Mononuclear cell (primary cell): ENCODE measurements around the gene PPFIA1. TPM values are rescaled to one million over a fixed set of nuclear protein-coding genes. Genes with fewer than 3 reads are reported as not detected.
"Not testable (repeated sequence)": the region's sequence is repeated elsewhere in the genome, so short reads cannot be mapped to it uniquely, and the experiment has no call there.

Experiments
- H3K27me3 ChIP-seq: 2 replicates; pipeline ENCODE4 v1.6.0; 2011; ENCODE audit warnings: low read length, control low read depth; ENCODE audit not compliant: insufficient read depth
- H3K4me1 ChIP-seq: 2 replicates; pipeline ENCODE4 v1.5.1; 2011; ENCODE audit warnings: mild to moderate bottlenecking, low read length, control low read depth; ENCODE audit not compliant: insufficient read depth
- H3K4me3 ChIP-seq: 2 replicates; pipeline ENCODE4 v1.5.1; 2011; ENCODE audit warnings: mild to moderate bottlenecking, low read length, moderate library complexity
- H3K9me3 ChIP-seq: 2 replicates; pipeline ENCODE4 v1.5.1; 2011; ENCODE audit warnings: low read depth, mild to moderate bottlenecking, control low read depth, low read length
- total RNA-seq: library from RNA; depleted of rRNA; stranded (reverse); fragments of >200 nt; gene quantifications from one replicate; pipeline ENCODE4 v1.2.3, GENCODE V29; 2012

PPFIA1 gene
- total RNA-seq, 1 donor: 31.4 TPM

DNA sequence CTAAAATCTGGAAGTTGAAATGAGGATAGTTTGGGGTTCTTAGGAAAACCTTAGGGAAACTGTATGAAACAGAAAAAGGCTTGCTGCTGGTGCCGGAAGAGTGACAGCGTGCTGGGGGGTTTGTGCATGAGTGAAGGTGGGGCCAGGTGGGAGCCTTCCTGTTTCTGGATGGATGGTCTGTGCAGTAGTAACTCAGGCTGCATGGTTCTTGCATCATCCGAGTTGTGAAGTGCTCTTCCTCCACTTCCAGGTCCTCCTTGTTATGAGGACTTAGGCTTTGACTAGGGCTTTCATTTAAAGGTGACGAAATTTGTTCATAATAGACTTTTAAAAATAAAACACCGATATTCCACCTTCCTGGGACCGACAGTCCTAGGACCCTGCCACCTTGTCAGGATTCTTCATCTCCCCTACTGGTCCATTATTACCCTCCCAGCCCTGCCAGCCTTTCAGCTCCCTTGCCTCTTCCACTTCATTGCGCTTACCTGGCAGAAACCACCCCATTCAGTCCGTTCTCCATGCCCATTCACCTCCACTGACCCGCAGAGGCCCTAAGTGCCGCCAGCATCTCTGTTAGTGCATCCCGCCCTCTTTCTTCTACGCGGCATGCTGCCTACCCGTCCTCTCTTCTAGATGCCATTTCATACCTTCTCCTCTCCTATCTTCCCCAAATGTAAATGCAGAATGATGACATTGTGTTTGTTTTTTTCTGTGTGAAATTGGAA lies 47.3 kb downstream of the PPFIA1 start:
- H3K9me3 ChIP-seq: no peaks in the 10 kb centered on the region
- peaks cover 51% of the 10 kb centered on the region for H3K4me1 ChIP-seq
- H3K27me3 ChIP-seq: no peaks in the 10 kb centered on the region
- H3K4me3 ChIP-seq: no peak overlapping the region

DNA sequence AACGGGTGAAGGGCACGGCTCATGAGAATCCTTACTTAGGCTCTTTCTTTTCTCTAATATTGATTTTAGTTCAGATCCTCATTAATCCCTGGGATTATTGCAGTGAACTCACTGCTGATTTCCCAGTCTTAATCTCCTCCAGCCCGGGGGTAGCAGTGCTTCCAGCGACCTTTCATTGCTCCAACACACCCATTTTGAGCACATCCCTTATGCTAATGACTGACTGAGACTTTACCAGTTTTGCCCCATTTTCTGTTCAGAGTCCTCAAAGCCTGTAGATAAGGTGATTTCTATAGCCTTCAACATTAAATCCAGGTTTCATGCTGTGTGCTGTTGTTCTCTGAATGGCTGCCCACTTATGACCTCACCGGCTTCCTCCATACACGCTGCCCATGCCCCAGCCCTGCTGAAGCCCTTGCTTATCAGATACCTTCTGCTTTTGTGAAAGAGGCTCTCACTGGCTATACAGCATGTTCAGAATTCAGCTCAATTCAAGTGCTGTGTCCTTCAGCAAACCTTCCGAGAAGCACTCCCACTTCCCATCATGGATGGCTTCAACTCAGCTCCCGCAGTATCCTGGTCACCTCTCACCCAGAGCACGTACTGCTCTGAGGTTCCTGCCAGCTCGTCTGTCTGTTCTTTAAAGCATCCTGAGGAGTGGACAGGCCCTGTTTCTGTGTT lies 49.0 kb downstream of the PPFIA1 start:
- Histone ChIP-seq H3K9me3 (no peaks in the 10 kb centered on the region), H3K4me3 (no peak overlapping the region), H3K4me1 (peaks cover 54% of the 10 kb centered on the region), H3K27me3 (no peaks in the 10 kb centered on the region)

DNA sequence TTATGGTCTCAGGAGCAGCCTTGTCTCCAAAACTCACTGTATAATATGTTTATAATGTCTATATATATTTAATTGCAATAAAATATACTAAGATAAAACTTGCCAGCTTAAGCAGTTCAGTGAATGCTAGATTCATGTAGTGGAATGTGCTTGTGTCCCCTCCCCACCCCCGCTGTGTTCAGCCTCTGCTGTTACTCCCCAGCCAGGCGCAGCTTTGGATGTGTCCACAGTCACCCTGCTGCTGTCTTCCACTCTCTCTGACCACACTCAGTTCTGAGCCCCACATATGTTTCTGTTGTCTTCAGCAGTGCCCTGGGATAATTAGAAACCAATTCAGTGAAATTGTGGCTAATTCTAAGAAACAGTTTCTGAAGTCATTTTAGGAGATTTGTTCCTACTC lies 52.2 kb downstream of the PPFIA1 start:
- peaks cover 50% of the 10 kb centered on the region for H3K4me1 ChIP-seq

DNA sequence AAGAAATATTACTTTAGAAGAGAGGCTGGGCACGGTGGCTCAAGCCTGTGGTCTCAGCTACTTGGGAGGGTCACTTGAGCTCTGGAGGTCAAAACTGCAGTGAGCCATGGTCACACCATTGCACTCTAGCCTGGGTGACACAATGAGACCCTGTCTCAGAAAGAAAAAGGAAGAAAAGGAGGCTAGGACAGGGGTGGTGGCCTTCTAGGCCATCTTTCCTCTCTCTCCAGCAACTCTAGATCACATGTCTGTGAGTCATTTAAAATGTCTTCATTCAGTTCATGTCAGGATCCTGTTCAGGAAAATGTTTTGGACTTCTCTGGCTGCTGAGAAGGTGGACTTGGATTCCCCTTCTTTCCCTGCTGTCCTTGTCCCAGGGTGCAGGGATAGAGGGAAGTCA lies 53.3 kb downstream of the PPFIA1 start:
- no peaks in the 10 kb centered on the region for H3K9me3 ChIP-seq
- H3K4me1 ChIP-seq: peaks cover 51% of the 10 kb centered on the region
- no peaks in the 10 kb centered on the region for H3K27me3 ChIP-seq
- H3K4me3 ChIP-seq: no peak overlapping the region

More for the DNA sequence above, 52.2 kb downstream of the PPFIA1 start:
- Histone ChIP-seq H3K9me3 (no peaks in the 10 kb centered on the region), H3K4me3 (no peak overlapping the region), H3K27me3 (no peaks in the 10 kb centered on the region)

DNA sequence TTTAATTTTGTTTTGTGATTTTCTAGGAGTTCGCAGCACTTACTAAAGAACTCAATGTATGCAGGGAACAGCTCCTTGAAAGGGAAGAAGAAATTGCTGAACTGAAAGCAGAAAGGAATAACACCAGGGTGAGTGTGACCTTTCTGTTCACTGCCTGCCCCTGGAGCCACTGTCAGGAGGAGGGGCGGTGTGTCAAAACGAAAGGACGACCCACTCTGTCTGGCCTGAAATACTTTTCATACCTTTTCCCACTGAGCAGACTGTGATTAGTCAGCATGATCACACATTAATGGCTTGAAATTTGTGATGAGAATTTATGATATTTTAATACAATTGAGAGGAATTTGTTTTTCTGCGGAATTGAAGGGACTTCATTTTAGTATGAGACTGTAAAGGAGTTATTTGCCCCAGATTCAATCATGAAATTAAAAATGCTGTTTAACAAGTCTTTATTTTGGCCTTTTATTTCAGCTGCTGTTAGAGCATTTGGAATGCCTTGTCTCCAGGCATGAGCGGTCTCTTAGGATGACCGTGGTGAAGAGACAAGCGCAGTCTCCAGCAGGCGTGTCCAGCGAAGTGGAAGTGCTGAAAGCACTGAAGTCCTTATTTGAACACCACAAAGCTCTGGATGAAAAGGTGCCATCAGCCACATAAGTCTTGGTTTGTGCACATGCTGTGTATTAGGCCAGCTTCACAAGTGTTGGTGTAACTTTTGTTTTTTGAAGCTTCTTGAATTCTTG lies 54.1 kb downstream of the PPFIA1 start:
- Histone ChIP-seq H3K9me3 (no peaks in the 10 kb centered on the region), H3K27me3 (no peaks in the 10 kb centered on the region), H3K4me3 (no peak overlapping the region), H3K4me1 (peaks cover 52% of the 10 kb centered on the region)

DNA sequence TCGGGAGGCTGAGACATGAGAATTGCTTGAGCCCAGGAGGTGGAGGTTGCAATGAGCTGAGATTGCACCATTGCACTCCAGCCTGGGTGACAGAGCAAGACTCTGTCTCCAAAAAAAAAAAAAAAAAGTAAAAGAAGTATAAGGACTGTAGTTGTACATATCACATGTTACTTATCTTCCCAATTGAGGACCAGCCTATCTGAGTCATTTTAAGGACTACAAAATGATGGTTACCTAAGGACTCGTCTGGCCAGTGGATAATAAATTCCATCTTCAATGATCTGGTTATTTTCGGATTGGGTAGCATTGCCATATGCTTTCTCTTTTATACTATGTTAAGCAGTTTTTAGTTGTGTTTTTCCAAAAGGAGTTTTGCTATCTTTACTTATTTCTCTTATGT lies 55.3 kb downstream of the PPFIA1 start:
- peaks cover 52% of the 10 kb centered on the region for H3K4me1 ChIP-seq
- no peaks in the 10 kb centered on the region for H3K9me3 ChIP-seq
- no peak overlapping the region for H3K4me3 ChIP-seq
- no peaks in the 10 kb centered on the region for H3K27me3 ChIP-seq

DNA sequence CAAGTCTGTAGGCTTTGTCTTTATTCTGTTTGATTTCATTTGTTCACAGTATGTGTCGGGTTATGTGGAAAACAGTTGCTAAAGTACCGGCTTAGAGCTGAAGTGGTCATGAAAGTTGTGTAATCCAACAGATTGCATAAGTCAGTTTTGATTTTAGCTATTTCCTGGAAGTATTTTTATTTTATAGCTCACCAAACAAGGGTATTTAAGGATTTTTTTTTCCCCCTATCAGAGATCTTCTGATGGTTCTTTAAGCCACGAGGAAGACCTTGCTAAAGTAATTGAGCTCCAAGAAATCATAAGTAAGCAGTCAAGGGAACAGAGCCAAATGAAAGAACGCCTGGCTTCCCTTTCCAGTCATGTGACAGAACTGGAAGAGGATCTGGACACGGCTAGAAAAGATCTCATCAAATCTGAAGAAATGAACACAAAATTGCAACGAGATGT lies 55.9 kb downstream of the PPFIA1 start:
- no peak overlapping the region for H3K4me3 ChIP-seq
- H3K27me3 ChIP-seq: no peaks in the 10 kb centered on the region
- no peaks in the 10 kb centered on the region for H3K9me3 ChIP-seq
- peaks cover 52% of the 10 kb centered on the region for H3K4me1 ChIP-seq

DNA sequence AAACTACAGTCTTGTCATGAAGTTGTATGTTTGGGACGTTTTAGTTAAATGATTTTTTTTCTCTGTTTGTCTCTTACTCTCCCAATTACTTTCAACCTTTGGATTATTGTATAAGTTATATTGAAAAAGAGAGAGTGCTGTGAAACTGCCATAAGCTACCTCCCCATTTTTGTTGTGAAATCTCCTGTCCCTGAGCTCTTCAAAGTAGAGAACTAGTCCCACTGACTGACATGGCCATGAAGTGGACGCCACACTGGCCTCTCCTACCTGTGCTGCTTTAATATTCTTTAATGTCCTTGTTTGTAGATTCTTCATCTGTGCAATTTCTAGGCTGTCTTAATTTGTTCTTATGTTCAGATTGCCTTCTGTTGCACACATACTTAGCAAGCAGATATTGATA lies 56.3 kb downstream of the PPFIA1 start:
- Histone ChIP-seq H3K4me3 (no peak overlapping the region), H3K9me3 (no peaks in the 10 kb centered on the region), H3K4me1 (peaks cover 52% of the 10 kb centered on the region), H3K27me3 (no peaks in the 10 kb centered on the region)

DNA sequence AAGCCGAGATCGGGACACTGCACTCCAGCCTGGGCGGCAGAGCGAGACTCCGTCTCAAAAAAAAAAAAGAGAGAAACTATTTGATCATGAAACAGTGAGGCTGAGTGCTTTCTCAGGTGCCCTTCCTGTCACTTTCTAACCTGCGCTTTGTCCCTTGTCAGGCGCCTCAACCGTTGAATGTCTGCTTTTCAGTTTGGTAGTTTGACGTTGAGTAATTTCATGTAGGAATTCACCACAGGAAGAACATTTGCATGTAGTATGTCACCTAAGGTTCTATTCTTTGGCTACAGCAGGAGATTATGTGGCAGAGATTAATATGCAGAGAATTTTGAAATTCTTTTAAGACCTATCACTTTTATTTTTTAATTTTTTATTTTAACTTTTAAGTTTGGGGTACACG lies 57.2 kb downstream of the PPFIA1 start:
- H3K4me1 ChIP-seq: peaks cover 52% of the 10 kb centered on the region

DNA sequence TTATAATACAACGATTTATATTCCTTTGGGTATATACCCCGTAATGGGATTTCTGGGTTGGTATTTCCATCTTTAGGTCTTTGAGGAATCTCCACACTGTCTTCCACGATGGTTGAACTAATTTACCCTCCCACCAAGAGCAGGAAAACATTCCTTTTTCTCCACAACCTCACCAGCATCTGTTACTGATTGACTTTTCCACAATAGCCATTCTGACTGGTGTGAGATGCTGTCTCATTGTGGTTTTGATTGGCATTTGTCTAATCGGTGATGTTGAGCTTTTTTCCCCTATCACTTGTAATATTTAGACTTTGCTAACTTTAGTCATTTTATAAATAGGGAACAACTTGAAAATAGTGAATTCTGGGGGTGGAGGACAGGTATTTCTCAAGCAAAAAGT lies 58.1 kb downstream of the PPFIA1 start:
- Histone ChIP-seq H3K4me3 (no peak overlapping the region), H3K27me3 (no peaks in the 10 kb centered on the region), H3K4me1 (peaks cover 44% of the 10 kb centered on the region), H3K9me3 (no peaks in the 10 kb centered on the region)

More for the DNA sequence above, 57.2 kb downstream of the PPFIA1 start:
- Histone ChIP-seq H3K9me3 (no peaks in the 10 kb centered on the region), H3K4me3 (no peak overlapping the region), H3K27me3 (no peaks in the 10 kb centered on the region)

DNA sequence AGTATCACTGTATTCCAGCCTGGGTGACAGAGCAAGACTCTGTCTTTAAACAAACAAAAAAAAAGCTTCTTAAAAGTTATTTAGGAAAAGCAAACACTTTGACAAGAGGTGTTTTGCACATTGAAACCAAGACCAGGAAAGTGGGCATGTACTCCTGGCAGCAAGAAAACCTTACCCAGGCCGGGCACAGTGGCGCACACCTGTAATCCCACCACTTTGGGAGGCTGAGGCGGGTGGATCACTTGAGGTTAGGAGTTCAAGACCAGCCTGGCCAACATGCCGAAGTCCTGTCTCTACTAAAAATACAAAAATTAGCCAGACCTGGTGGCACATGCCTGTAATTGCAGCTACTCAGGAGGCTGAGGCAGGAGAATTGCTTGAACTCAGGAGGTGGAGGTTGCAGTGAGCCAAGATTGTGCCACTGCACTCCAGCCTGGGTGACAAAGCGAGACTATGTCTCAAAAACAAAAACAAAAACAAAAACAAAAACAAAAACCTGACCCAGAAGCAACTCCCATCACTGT lies 60.9 kb downstream of the PPFIA1 start:
- not testable (repeated sequence) for H3K27me3 ChIP-seq, H3K9me3 ChIP-seq, H3K4me3 ChIP-seq
- H3K4me1 ChIP-seq: peaks cover 21% of the 10 kb centered on the region

DNA sequence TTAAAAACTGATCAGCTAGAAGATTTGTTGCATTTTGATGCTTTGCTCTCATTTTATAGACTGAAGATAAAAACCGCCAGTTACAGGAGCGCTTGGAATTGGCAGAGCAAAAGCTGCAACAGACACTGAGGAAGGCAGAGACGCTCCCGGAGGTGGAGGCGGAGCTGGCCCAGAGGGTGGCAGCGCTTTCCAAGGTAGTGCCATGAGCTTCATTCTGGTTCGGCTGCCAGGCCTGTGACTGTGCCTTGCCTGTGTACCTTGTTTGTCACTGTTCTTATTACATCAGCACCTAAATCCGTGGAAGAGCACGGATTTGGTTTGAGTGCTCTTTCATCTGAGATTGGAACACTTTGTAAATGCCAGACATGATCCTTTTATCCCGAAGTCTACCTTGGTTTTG lies 61.4 kb downstream of the PPFIA1 start:
- Histone ChIP-seq H3K27me3 (no peaks in the 10 kb centered on the region), H3K4me3 (no peak overlapping the region), H3K4me1 (peaks cover 20% of the 10 kb centered on the region), H3K9me3 (no peaks in the 10 kb centered on the region)

DNA sequence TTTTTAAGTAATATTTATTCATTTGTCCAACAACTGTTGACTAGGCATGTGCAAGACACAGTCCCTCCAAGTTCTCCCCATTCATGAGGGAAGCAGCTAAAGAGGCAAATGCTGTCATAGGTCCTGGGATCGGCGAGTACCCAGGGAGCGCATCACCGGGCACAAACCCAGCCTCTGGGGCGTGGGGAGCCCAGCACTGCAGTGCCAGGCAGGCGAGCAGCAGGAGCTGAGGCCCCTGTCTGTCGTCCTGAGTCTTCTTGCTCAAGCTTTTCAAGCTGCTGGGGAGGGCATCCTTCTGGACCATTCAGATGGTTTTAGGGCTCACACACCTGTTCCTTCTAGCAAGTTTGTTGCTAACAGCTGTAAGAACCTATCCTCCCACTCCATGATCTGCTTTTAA lies 62.1 kb downstream of the PPFIA1 start:
- no peaks in the 10 kb centered on the region for H3K9me3 ChIP-seq
- H3K4me1 ChIP-seq: peaks cover 13% of the 10 kb centered on the region
- no peaks in the 10 kb centered on the region for H3K27me3 ChIP-seq

DNA sequence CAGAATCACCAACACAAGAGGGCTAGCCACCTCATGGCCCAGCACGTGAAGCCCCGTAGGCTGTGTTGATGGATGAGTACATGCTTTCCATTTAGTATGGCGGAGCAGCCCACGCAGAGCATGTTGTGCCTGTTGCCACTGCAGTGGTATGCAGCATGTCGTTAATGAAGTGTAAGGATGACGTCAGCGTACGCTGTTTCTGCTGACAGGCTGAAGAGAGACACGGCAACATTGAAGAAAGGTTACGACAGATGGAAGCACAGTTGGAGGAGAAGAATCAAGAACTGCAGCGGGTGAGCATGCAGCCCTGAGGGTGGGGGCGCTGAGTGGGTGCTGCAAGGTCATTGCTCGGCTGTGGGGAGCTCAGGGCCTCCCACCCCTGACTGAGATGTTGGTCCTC lies 62.8 kb downstream of the PPFIA1 start:
- no peak overlapping the region for H3K4me3 ChIP-seq
- H3K27me3 ChIP-seq: no peaks in the 10 kb centered on the region
- H3K4me1 ChIP-seq: peaks cover 7% of the 10 kb centered on the region
- H3K9me3 ChIP-seq: no peaks in the 10 kb centered on the region

More for the DNA sequence above, 62.1 kb downstream of the PPFIA1 start:
- H3K4me3 ChIP-seq: no peak overlapping the region

DNA sequence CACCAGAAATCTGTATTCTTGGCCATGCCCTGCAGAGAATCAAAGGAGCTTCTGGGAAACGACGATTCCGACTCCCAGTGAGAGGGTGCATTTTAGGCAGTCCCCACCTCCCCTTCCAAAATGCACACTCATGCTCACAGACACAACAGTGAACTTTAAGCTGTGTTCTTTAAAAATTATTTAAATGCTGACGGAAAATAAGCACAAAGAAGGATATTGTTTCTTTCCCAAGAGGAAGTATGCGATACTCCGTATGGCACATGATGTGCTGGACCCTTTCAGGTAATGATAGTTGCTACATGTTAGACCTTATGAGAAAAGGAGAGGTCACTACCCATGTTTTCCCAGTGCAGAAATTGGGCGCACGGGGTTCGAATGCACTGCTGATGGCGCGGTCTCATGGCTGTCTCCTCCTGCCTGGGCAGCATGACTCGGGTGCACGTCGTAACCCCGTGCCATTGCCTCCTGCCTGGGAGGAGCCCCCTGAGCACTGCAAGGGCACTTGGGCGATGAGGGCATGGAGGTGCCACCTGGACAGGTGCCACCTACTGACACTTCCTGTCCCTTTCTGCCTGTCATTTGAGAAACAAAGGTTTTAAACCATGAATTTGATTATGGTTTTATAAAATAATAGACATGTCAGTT lies 64.0 kb downstream of the PPFIA1 start:
- Histone ChIP-seq H3K27me3 (no peaks in the 10 kb centered on the region), H3K9me3 (no peaks in the 10 kb centered on the region), H3K4me1 (no peaks in the 10 kb centered on the region), H3K4me3 (no peak overlapping the region)
